ENCODE measurements around the gene DCST2. TPM values are rescaled to one million over a fixed set of nuclear protein-coding genes. Genes with fewer than 3 reads are reported as not detected.

DCST2 gene
- polyA plus RNA-seq, 4 donors = 0.78 to 2.7 (median 1.5) TPM

- no peak for DNase-seq (ENCODE audit: low read depth in 4 of 4, low spot score in 3 of 4)
Measured at GRCh38 chr1:155030243-155030795, 3.3 kb downstream of the DCST2 start.

GRCh38 chr1:155029513-155030242, 3.9 kb downstream of the DCST2 start:
- DNase-seq (ENCODE audit: low read depth in 4 of 4, low spot score in 3 of 4) = no peak

- no peak for DNase-seq (ENCODE audit: low read depth in 4 of 4, low spot score in 3 of 4)
Measured at GRCh38 chr1:155026588-155026987, 7.0 kb downstream of the DCST2 start.

- no peak for DNase-seq (ENCODE audit: low read depth in 4 of 4, low spot score in 3 of 4)
Measured at GRCh38 chr1:155026154-155026553, 7.4 kb downstream of the DCST2 start.

- DNase-seq (ENCODE audit: low read depth in 4 of 4, low spot score in 3 of 4) = no peak
Measured at GRCh38 chr1:155024315-155024714, 9.3 kb downstream of the DCST2 start.

- no peak for DNase-seq (ENCODE audit: low read depth in 4 of 4, low spot score in 3 of 4)
Measured at GRCh38 chr1:155023627-155024026, 10.0 kb downstream of the DCST2 start.

- no peak for DNase-seq (ENCODE audit: low read depth in 4 of 4, low spot score in 3 of 4)
Measured at GRCh38 chr1:155022927-155023236, 10.7 kb downstream of the DCST2 start.

- no peak for DNase-seq (ENCODE audit: low read depth in 4 of 4, low spot score in 3 of 4)
Measured at GRCh38 chr1:155022136-155022926, 11.2 kb downstream of the DCST2 start.

- DNase-seq (ENCODE audit: low read depth in 4 of 4, low spot score in 3 of 4) = no peak
Measured at GRCh38 chr1:155019377-155020245, 14.0 kb downstream of the DCST2 start.

GRCh38 chr1:155018617-155019348, 14.8 kb downstream of the DCST2 start:
- no peak for DNase-seq (ENCODE audit: low read depth in 4 of 4, low spot score in 3 of 4)

GRCh38 chr1:155017946-155018316, 15.7 kb downstream of the DCST2 start:
- no peak for DNase-seq (ENCODE audit: low read depth in 4 of 4, low spot score in 3 of 4)

GRCh38 chr1:155017041-155017945, 16.3 kb downstream of the DCST2 start:
- peak in 1 of 4 donors; percentile 77 for DNase-seq (ENCODE audit: low read depth in 4 of 4, low spot score in 3 of 4)

GRCh38 chr1:155016231-155016831, 17.2 kb downstream of the DCST2 start:
- no peak for DNase-seq (ENCODE audit: low read depth in 4 of 4, low spot score in 3 of 4)

- DNase-seq (ENCODE audit: low read depth in 4 of 4, low spot score in 3 of 4) = no peak
Measured at GRCh38 chr1:155015527-155016230, 17.9 kb downstream of the DCST2 start.

GRCh38 chr1:155014709-155015508, 18.7 kb downstream of the DCST2 start:
- DNase-seq (ENCODE audit: low read depth in 4 of 4, low spot score in 3 of 4) = no peak

- no peak for DNase-seq (ENCODE audit: low read depth in 4 of 4, low spot score in 3 of 4)
Measured at GRCh38 chr1:155013632-155014031, 19.9 kb downstream of the DCST2 start.

Measured in left renal pelvis (tissue), 4 donors.